K562 (cell line): Measurements from ENCODE around the gene HSPB2. TPM values are rescaled to one million over a fixed set of nuclear protein-coding genes. Genes with fewer than 3 reads are reported as not detected.

Experiments
- BRD4 ChIP-seq: fragments of 200-600 bp; sonication (generic); IDR thresholded peaks from 2 replicates; pipeline ENCODE4 v1.6.1; 2017; ENCODE audit warnings: inconsistent platforms
- CBX3 ChIP-seq, 2 experiments: IDR thresholded peaks; 1 replicate in 1 of 2; 2 replicates in 1 of 2; pipeline ENCODE4 v1.6.1; 2012; ENCODE audit warnings: inconsistent platforms in 2 of 2, low read length in 2 of 2, borderline replicate concordance in 1 of 2, control low read depth in 1 of 2
- CCAR2 ChIP-seq: fragments of 200-400 bp; formaldehyde crosslinking; IDR thresholded peaks from 2 replicates; pipeline ENCODE4 v1.6.1; 2017; ENCODE audit warnings: mild to moderate bottlenecking, low read depth, low read length
- EGR1 ChIP-seq: fragments of 450-650 bp; conservative IDR thresholded peaks from 2 replicates; pipeline ENCODE4 v1.6.1; 2017; ENCODE audit warnings: mild to moderate bottlenecking
- FOXK1 ChIP-seq: sonication (generic); formaldehyde crosslinking; IDR thresholded peaks from 2 replicates; pipeline ENCODE4 v1.8.0; 2022; ENCODE audit warnings: missing genetic modification reagents, mild to moderate bottlenecking, borderline replicate concordance
- GABPB2 ChIP-seq: fragments of 250-450 bp; sonication (Bioruptor Pico); conservative IDR thresholded peaks from 2 replicates; pipeline ENCODE4 v1.5.1; 2021; ENCODE audit warnings: mild to moderate bottlenecking
- GMEB1 ChIP-seq: fragments of 250-450 bp; sonication (Bioruptor Pico); IDR thresholded peaks from 2 replicates; pipeline ENCODE4 v1.4.0; 2020; ENCODE audit warnings: mild to moderate bottlenecking
- NELFE ChIP-seq: IDR thresholded peaks from 2 replicates; pipeline ENCODE4 v1.6.1; 2011; ENCODE audit warnings: mild to moderate bottlenecking; ENCODE audit not compliant: insufficient read depth, insufficient read length
- PREB ChIP-seq: sonication (generic); formaldehyde crosslinking; IDR thresholded peaks from 2 replicates; pipeline ENCODE4 v1.8.1; 2023; ENCODE audit warnings: mild to moderate bottlenecking, missing genetic modification reagents
- RHOXF2B ChIP-seq: fragments of 250-450 bp; sonication (Bioruptor Pico); conservative IDR thresholded peaks from 2 replicates; pipeline ENCODE4 v1.5.1; 2021
- SIRT6 ChIP-seq: IDR thresholded peaks from one replicate; pipeline ENCODE4 v1.6.1; 2012; ENCODE audit warnings: low read depth, mild to moderate bottlenecking, control low read depth, inconsistent platforms, low read length, moderate library complexity
- TBL1XR1 ChIP-seq, 2 experiments: IDR thresholded peaks; 2 replicates each; pipeline ENCODE4 v1.6.1; 2012; ENCODE audit warnings: improper control_type of control experiment in 2 of 2, low read length in 2 of 2, mild to moderate bottlenecking in 1 of 2
- ZMIZ1 ChIP-seq, 2 experiments: fragments of 150-350 bp in 1 of 2; IDR thresholded peaks; 2 replicates each; pipeline ENCODE4 v1.6.1; 2012 to 2016; ENCODE audit warnings: low read depth in 2 of 2, low read length in 2 of 2, mild to moderate bottlenecking in 1 of 2, moderate library complexity in 1 of 2
- ZNF740 ChIP-seq, 3 experiments: fragments of 200-800 bp in 1 of 3; sonication (Bioruptor generic) in 1 of 3; sonication (generic) in 1 of 3; formaldehyde crosslinking in 1 of 3; IDR thresholded peaks; 2 replicates each; pipeline versions ENCODE4 v1.6.1 to v1.8.0; 2016 to 2022; ENCODE audit warnings: mild to moderate bottlenecking in 2 of 3, missing compliant biosample characterization in 2 of 3, missing genetic modification characterization in 2 of 3, missing genetic modification reagents in 1 of 3
- polyA plus RNA-seq, 8 experiments: library from polyadenylated mRNA; depleted of rRNA in 4 of 8; stranded (reverse) in 5 of 8; unstranded in 3 of 8; fragments of >200 nt; fragmentation: Nextera tagmentation in 2 of 8; fragmentation: Illumina TruSeq in 1 of 8; extraction: Ambion mirVana in 2 of 8; extraction: Trizol in 1 of 8; gene quantifications; 2 replicates each; pipeline versions ENCODE4 v1.2.1 to v1.2.3, GENCODE V29; 2011 to 2014; ENCODE audit warnings: inconsistent platforms in 1 of 8, missing spikeins in 1 of 8
- total RNA-seq, 7 experiments: library from RNA; depleted of rRNA in 6 of 7; stranded (reverse); fragments of >200 nt in 6 of 7; fragmentation: Illumina TruSeq in 2 of 7; extraction: Trizol in 2 of 7; gene quantifications; 2 replicates each; pipeline versions ENCODE4 v1.2.1 to v1.2.3, GENCODE V29; 2011 to 2021; ENCODE audit warnings: low replicate concordance in 1 of 7
- TF ChIP-seq, protein P1 (sequence below): sonication (generic); formaldehyde crosslinking; IDR thresholded peaks from 2 replicates; pipeline ENCODE4 v1.8.1; 2022; ENCODE audit warnings: missing genetic modification reagents

Gene HSPB2
- total and polyA plus RNA-seq, 9 of the 15 experiments (the other 6 are each of a cell fraction or from before 2014, with no cell fraction given), result 0.06 to 0.35 (median 0.11) TPM; not detected in 5

DNA sequence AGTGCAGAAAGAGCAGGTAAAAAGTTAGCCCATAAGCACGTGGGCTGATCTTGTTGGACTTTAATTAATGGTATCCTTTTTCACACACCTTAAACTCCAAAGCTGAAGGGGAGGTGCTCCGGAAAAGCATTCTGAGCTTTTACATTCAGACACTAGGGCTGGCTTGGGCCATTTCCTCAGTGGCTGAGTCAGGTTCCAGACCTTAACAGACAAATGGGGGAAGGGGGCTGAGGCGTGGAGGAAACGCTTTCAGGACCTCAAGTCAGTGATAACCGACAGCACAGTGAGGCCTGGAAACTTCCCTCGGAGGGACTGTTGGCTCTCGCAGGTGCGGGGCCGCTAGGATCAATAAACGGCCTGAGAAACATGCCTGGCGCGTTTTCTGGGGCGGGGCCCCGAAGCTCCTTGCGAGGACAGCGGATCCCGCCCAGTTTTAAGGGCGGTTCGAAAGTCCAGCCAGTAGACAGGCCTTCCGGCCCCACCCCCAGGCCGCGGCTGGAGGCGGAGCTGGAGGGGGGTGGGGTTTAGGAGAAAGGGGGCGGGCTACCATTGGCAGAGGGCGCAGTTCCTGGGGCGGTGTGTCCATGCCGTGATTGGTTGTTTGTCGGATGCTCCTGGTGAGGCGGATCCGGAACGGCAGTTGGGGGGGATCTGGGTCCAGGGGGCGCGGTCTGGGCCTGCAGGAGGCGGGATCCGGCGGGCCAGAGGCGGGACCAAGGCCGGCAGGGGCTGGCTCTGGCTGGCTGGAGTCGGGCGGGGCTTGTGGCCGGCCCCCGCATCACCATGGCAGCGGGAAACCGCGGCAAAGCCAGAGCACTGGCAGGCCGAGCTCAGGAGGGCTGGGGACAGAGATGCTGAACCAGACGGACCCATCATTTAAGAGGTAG is 14.2 kb downstream of the HSPB2 start (continued):
- TF ChIP-seq TBL1XR1 (IDR thresholded peaks at IDR 0.05; ENCODE audit: low read length in 2 of 2) (no peak), SIRT6 (no peak), CBX3 (IDR thresholded peaks at IDR 0.05; ENCODE audit: borderline replicate concordance in 1 of 2, low read length in 2 of 2) (peak in 1 of 2 experiments; percentile 35; a peak in 1 of 3 replicates), FOXK1 (CRISPR knock-in tag) (peak; percentile 42; the same call in 1 of the 2 replicates), EGR1 (peak; percentile 84), PREB (no peak), GMEB1 (CRISPR knock-in tag) (0 out of 2 replicates have a peak, but pooled peaks have one; percentile 25), RHOXF2B (CRISPR knock-in tag) (0 out of 2 replicates have a peak, but pooled peaks have one; percentile 19), ZNF740 (CRISPR knock-in tag; IDR thresholded peaks at IDR 0.05) (peak; percentile 41; the same call in 1 of the 2 replicates), ZNF740 (tag; IDR thresholded peaks at IDR 0.05) (no peak), ZMIZ1 (IDR thresholded peaks at IDR 0.05; ENCODE audit: low read depth in 2 of 2, low read length in 2 of 2) (no peak), CCAR2 (no peak), NELFE (no peak), BRD4 (no peak), GABPB2 (no peak)
- TF ChIP-seq, protein P1, sequence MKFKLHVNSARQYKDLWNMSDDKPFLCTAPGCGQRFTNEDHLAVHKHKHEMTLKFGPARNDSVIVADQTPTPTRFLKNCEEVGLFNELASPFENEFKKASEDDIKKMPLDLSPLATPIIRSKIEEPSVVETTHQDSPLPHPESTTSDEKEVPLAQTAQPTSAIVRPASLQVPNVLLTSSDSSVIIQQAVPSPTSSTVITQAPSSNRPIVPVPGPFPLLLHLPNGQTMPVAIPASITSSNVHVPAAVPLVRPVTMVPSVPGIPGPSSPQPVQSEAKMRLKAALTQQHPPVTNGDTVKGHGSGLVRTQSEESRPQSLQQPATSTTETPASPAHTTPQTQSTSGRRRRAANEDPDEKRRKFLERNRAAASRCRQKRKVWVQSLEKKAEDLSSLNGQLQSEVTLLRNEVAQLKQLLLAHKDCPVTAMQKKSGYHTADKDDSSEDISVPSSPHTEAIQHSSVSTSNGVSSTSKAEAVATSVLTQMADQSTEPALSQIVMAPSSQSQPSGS, result no peak
